Hepatic stellate cell (primary cell): Measurements from ENCODE around the gene SEMA6B.

Experiments
- DNase-seq: peaks from one replicate; pipeline ENCODE4 v3.0.0; 2011; ENCODE audit warnings: low spot score

Gene SEMA6B

GRCh38 chr19:4588291-4588761, 28.8 kb upstream of the SEMA6B start:
- no peak for DNase-seq

- DNase-seq = no peak
Measured at GRCh38 chr19:4587527-4587926, 28.0 kb upstream of the SEMA6B start.

- DNase-seq = no peak
Measured at GRCh38 chr19:4586691-4587090, 27.2 kb upstream of the SEMA6B start.

GRCh38 chr19:4586245-4586644, 26.8 kb upstream of the SEMA6B start:
- no peak for DNase-seq

GRCh38 chr19:4585556-4585955, 26.1 kb upstream of the SEMA6B start:
- no peak for DNase-seq

GRCh38 chr19:4584670-4585460, 25.4 kb upstream of the SEMA6B start:
- no peak for DNase-seq

GRCh38 chr19:4583961-4584669, 24.6 kb upstream of the SEMA6B start:
- no peak for DNase-seq

- DNase-seq = no peak
Measured at GRCh38 chr19:4582980-4583842, 23.7 kb upstream of the SEMA6B start.

- peak; percentile 64 for DNase-seq
Measured at GRCh38 chr19:4581666-4582553, 22.4 kb upstream of the SEMA6B start.

GRCh38 chr19:4580961-4581665, 21.6 kb upstream of the SEMA6B start:
- DNase-seq = no peak

- DNase-seq = no peak
Measured at GRCh38 chr19:4580021-4580901, 20.8 kb upstream of the SEMA6B start.

GRCh38 chr19:4579389-4579788, 19.9 kb upstream of the SEMA6B start:
- no peak for DNase-seq

GRCh38 chr19:4578552-4579248, 19.2 kb upstream of the SEMA6B start:
- no peak for DNase-seq

- peak; percentile 59 for DNase-seq
Measured at GRCh38 chr19:4577020-4577782, 17.7 kb upstream of the SEMA6B start.

GRCh38 chr19:4576016-4576933, 16.8 kb upstream of the SEMA6B start:
- peak; percentile 69 for DNase-seq

- DNase-seq = peak; percentile 97
Measured at GRCh38 chr19:4575267-4576015, 16.0 kb upstream of the SEMA6B start.
